B cell (primary cell): ENCODE data around the gene ORAI2. TPM values are rescaled to one million over a fixed set of nuclear protein-coding genes. Genes with fewer than 3 reads are reported as not detected.

ENCODE experiments used
- ATAC-seq: fragments of 200-7000 bp; cut with Tn5 transposase; one replicate; pipeline ENCODE4 v1.10.0; 2021; ENCODE audit warnings: low read depth, mild to moderate bottlenecking, moderate number of reproducible peaks, moderate library complexity
- CTCF ChIA-PET: fragments of 350-600 bp; sonication (Branson Sonifier 250); formaldehyde crosslinking; loops from one replicate; lab custom pipeline; 2021; ENCODE audit warnings: antibody characterized with exemption, inconsistent platforms; lab: Charles Lee
- POLR2A ChIA-PET: fragments of 350-600 bp; sonication (Branson Sonifier 250); formaldehyde crosslinking; loops from one replicate; lab custom pipeline; 2021; ENCODE audit warnings: antibody characterized with exemption; lab: Charles Lee
- DNase-seq: peaks from one replicate; pipeline ENCODE4 v3.0.0; 2013
- H2AFZ ChIP-seq: 2 replicates; pipeline ENCODE4 v1.6.1; 2012; ENCODE audit warnings: mild to moderate bottlenecking, low read depth, low read length; ENCODE audit not compliant: insufficient read depth, poor library complexity, severe bottlenecking
- H3K27ac ChIP-seq, 2 donors: 1 replicate in 1 of 2; 2 replicates in 1 of 2; pipeline ENCODE4 v1.5.1; 2012 to 2013; ENCODE audit warnings: low read length in 2 of 2, mild to moderate bottlenecking in 2 of 2, moderate library complexity in 1 of 2
- H3K27me3 ChIP-seq, 4 experiments: fragments of 200-600 bp in 1 of 4; sonication (generic) in 1 of 4; replicated peaks in 1 of 4; 1 replicate in 2 of 4; 2 replicates in 2 of 4; pipeline versions ENCODE4 v1.6.1 to v1.7.0; 2013 to 2016; ENCODE audit warnings: low read length in 3 of 4, mild to moderate bottlenecking in 2 of 4, mixed read lengths in 1 of 4, moderate library complexity in 1 of 4; ENCODE audit not compliant: insufficient read depth in 4 of 4, control insufficient read depth in 3 of 4; ENCODE audit errors: control extremely low read depth in 1 of 4
- H3K36me3 ChIP-seq, 2 experiments: replicated peaks in 1 of 2; 1 replicate in 1 of 2; 2 replicates in 1 of 2; pipeline versions ENCODE4 v1.6.1 to v1.7.1; 2013; ENCODE audit warnings: low read length in 1 of 2; ENCODE audit not compliant: insufficient read depth in 2 of 2, control insufficient read depth in 1 of 2; ENCODE audit errors: control extremely low read depth in 1 of 2, extremely low read depth in 1 of 2
- H3K4me1 ChIP-seq, 2 donors: fragments of 200-600 bp in 1 of 2; sonication (generic) in 1 of 2; 1 replicate in 1 of 2; 2 replicates in 1 of 2; pipeline versions ENCODE4 v1.5.1 to v1.6.1; 2013 to 2017; ENCODE audit warnings: low read length in 2 of 2; ENCODE audit not compliant: control insufficient read depth in 2 of 2, insufficient read depth in 2 of 2
- H3K4me2 ChIP-seq: replicated peaks from 2 replicates; pipeline ENCODE3; 2012; ENCODE audit warnings: mild to moderate bottlenecking, low read depth, low read length; ENCODE audit not compliant: poor library complexity, severe bottlenecking
- H3K4me3 ChIP-seq, 5 experiments: fragments of 200-600 bp in 1 of 5; sonication (generic) in 1 of 5; 1 replicate in 3 of 5; 2 replicates in 2 of 5; pipeline versions ENCODE4 v1.5.1 to v1.7.0; 2011 to 2016; ENCODE audit warnings: low read length in 4 of 5, mild to moderate bottlenecking in 4 of 5, low read depth in 2 of 5, control low read depth in 1 of 5, moderate library complexity in 1 of 5; ENCODE audit not compliant: insufficient read depth in 1 of 5; ENCODE audit errors: control extremely low read depth in 1 of 5, extremely low read depth in 1 of 5
- H3K79me2 ChIP-seq: fragments of 200-600 bp; sonication (generic); one replicate; pipeline ENCODE4 v1.6.0; 2016; ENCODE audit warnings: low read length; ENCODE audit not compliant: control insufficient read depth, insufficient read depth
- H3K9ac ChIP-seq: fragments of 200-600 bp; sonication (generic); 2 replicates; pipeline ENCODE4 v1.6.1; 2017; ENCODE audit warnings: mild to moderate bottlenecking, low read length, moderate library complexity
- H3K9me3 ChIP-seq, 3 donors: one replicate each; pipeline versions ENCODE4 v1.6.1 to v1.7.1; 2013; ENCODE audit warnings: low read length in 2 of 3; ENCODE audit not compliant: control insufficient read depth in 2 of 3, insufficient read depth in 1 of 3; ENCODE audit errors: control extremely low read depth in 1 of 3
- H4K20me1 ChIP-seq: 2 replicates; pipeline ENCODE4 v1.6.0; 2012; ENCODE audit warnings: mild to moderate bottlenecking, low read length; ENCODE audit not compliant: insufficient read depth, control insufficient read depth, poor library complexity, severe bottlenecking
- H3K27ac Mint-ChIP-seq: one replicate; pipeline ENCODE4 v1.8.0; 2021; ENCODE audit warnings: mixed read lengths
- H3K27me3 Mint-ChIP-seq: one replicate; pipeline ENCODE4 v1.8.0; 2021; ENCODE audit warnings: mixed read lengths
- H3K4me1 Mint-ChIP-seq: one replicate; pipeline ENCODE4 v1.8.0; 2021; ENCODE audit warnings: mixed read lengths
- H3K4me3 Mint-ChIP-seq: one replicate; pipeline ENCODE4 v1.8.0; 2021; ENCODE audit warnings: mixed read lengths
- H3K9me3 Mint-ChIP-seq: one replicate; pipeline ENCODE4 v1.8.0; 2022; ENCODE audit warnings: mixed read lengths; ENCODE audit not compliant: insufficient read depth
- CTCF ChIP-seq: fragments of 200-600 bp; IDR thresholded peaks from one replicate; pipeline ENCODE4 v1.8.0; 2022; ENCODE audit warnings: antibody characterized with exemption, mild to moderate bottlenecking
- EZH2 ChIP-seq: IDR thresholded peaks from 2 replicates; pipeline ENCODE4 v1.6.1; 2012; ENCODE audit warnings: borderline replicate concordance, low read depth, mild to moderate bottlenecking, moderate library complexity, low read length; ENCODE audit not compliant: insufficient read depth, poor library complexity, severe bottlenecking
- WGBS: methylation state at CpG from one replicate; pipeline ENCODE4 v1.1.5; 2013; ENCODE audit warnings: missing lambda C conversion rate; ENCODE audit not compliant: insufficient coverage; 5-methylcytosine and 5-hydroxymethylcytosine counted together
- intact Hi-C: fragments of 100-400 bp; cut with micrococcal nuclease; formaldehyde crosslinking; loops from one replicate; pipeline ENCODE4 v1.10.0; 2022
- polyA plus RNA-seq: library from polyadenylated mRNA; depleted of rRNA; stranded (reverse); fragments of >200 nt; gene quantifications from 2 replicates; pipeline ENCODE4 v1.2.3, GENCODE V29; 2012
- total RNA-seq, 2 donors: library from RNA; stranded (reverse); fragments of 120-200 nt in 1 of 2; gene quantifications; 1 replicate in 1 of 2; 2 replicates in 1 of 2; pipeline versions ENCODE4 v1.2.3 to v1.2.4, GENCODE V29; 2013 to 2022

ORAI2 gene
- total and polyA plus RNA-seq, 2 donors (not counting 1 experiment from before 2014, with no cell fraction given) = 177 to 450 TPM

- Histone ChIP-seq H3K27me3 (no peaks in the 10 kb centered on the region), H3K79me2 (peaks cover 75% of the 10 kb centered on the region), H3K27ac (peak overlapping the region; percentile 70 to 100), H3K4me2 (peak overlapping the region; percentile 63), H3K4me1 (peaks cover 77 to 87% of the 10 kb centered on the region in 2 donors), H2AFZ (peak overlapping the region; percentile 57), H3K36me3 (peaks cover 2 to 41% of the 10 kb centered on the region in 2 experiments), H3K9me3 (peaks cover 0 to 4% (median 0%) of the 10 kb centered on the region in 3 donors), H3K9ac (peak overlapping the region; percentile 38), H3K4me3 (peak overlapping the region in 3 of 5 experiments; percentile 11 to 43 (median 21)), H4K20me1 (no peaks in the 10 kb centered on the region)
- Mint-ChIP-seq H3K9me3 (no peaks in the 10 kb centered on the region), H3K27me3 (no peaks in the 10 kb centered on the region), H3K4me3 (peak overlapping the region; percentile 86), H3K27ac (peak overlapping the region; percentile 95), H3K4me1 (peaks cover 82% of the 10 kb centered on the region)
- ATAC-seq = no peak
- WGBS = no CpG with 5 or more reads among the region's 6 CpGs
- CTCF ChIA-PET = interaction anchor here (0.7 to 46.3 kb wide), 4 partner anchors 5 to 129 kb away, joined by 3 to 1182 read pairs (median 592); partner anchors contain the start of gene ORAI2
- TF ChIP-seq EZH2 (no peak), CTCF (no peak)
- POLR2A ChIA-PET = interaction anchor here (0.6 to 12.7 kb wide), 7 partner anchors 14 to 105 kb away, joined by 4 to 223 read pairs (median 11); partner anchors contain the start of gene ORAI2
- intact Hi-C loops = loop anchor here (1.0 kb wide), 1 partner anchor 10 kb away; no protein-coding TSS in a partner anchor
- no peak for DNase-seq
These were observed 17.0 kb upstream of the ORAI2 start for GRCh38 chr7:102416406-102416805.

DNA sequence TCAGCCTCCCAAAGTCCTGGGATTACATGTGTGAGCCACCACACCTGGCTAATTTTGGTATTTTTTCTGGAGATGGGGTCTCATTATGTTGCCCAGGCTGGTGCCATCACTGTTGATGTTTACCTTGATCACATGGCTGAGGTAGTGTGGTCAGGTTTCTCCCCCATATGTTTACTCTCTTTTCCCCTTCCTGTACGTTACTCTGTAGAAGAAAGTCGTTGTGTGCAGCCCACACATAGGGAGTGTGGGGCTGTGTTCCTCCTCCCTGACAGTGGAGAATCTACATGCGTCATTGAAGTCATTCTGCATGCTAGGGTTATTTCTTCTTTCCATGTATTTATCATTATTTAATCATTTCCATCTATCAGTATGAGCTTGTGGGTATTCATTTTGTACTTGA, 16.3 kb upstream of the ORAI2 start:
- peak overlapping the region; percentile 48 for H3K4me2 ChIP-seq

More for the DNA sequence above, 16.3 kb upstream of the ORAI2 start:
- peaks cover 0 to 7% (median 0%) of the 10 kb centered on the region in 3 donors for H3K9me3 ChIP-seq
- DNase-seq (peak; percentile 51), ATAC-seq (no peak)
- Mint-ChIP-seq H3K9me3 (no peaks in the 10 kb centered on the region), H3K27ac (peak overlapping the region; percentile 95), H3K4me3 (peak overlapping the region; percentile 86), H3K27me3 (no peaks in the 10 kb centered on the region), H3K4me1 (peaks cover 80% of the 10 kb centered on the region)
- TF ChIP-seq EZH2 (no peak), CTCF (no peak)
- H3K9ac ChIP-seq = peak overlapping the region; percentile 10
- POLR2A ChIA-PET = interaction anchor here (0.6 to 12.7 kb wide), 4 partner anchors 13 to 32 kb away, joined by 6 to 223 read pairs (median 46); partner anchors contain the start of gene ORAI2
- H3K79me2 ChIP-seq = peaks cover 68% of the 10 kb centered on the region
- H2AFZ ChIP-seq = no peak overlapping the region
- no peaks in the 10 kb centered on the region for H3K27me3 ChIP-seq
- H3K27ac ChIP-seq = peak overlapping the region; percentile 70 to 100
- CTCF ChIA-PET = interaction anchor here (0.8 to 46.3 kb wide), 3 partner anchors 6 to 47 kb away, joined by 3 to 1182 read pairs (median 1182); partner anchors contain the start of genes ALKBH4 and ORAI2
- no peaks in the 10 kb centered on the region for H4K20me1 ChIP-seq
- no CpG with 5 or more reads among the region's 3 CpGs for WGBS
- intact Hi-C loops = loop anchor here (1.0 kb wide), 1 partner anchor 9 kb away; no protein-coding TSS in a partner anchor
- peaks cover 83 to 94% of the 10 kb centered on the region in 2 donors for H3K4me1 ChIP-seq
- peaks cover 0 to 39% of the 10 kb centered on the region in 2 experiments for H3K36me3 ChIP-seq
- peak overlapping the region in 1 of 5 experiments; percentile 1 for H3K4me3 ChIP-seq
